HUDEP-2 (cell line): ENCODE data around the gene SERHL2.
"Not testable (repeated sequence)": the region's sequence is repeated elsewhere in the genome, so short reads cannot be mapped to it uniquely, and the experiment has no call there.

Experiments
- DNase-seq, 76 experiments: peaks; one replicate each; lab custom pipeline; 2025; ENCODE audit not compliant: unreplicated experiment in 76 of 76; lab: John Stamatoyannopoulos, UW

Gene SERHL2

DNA sequence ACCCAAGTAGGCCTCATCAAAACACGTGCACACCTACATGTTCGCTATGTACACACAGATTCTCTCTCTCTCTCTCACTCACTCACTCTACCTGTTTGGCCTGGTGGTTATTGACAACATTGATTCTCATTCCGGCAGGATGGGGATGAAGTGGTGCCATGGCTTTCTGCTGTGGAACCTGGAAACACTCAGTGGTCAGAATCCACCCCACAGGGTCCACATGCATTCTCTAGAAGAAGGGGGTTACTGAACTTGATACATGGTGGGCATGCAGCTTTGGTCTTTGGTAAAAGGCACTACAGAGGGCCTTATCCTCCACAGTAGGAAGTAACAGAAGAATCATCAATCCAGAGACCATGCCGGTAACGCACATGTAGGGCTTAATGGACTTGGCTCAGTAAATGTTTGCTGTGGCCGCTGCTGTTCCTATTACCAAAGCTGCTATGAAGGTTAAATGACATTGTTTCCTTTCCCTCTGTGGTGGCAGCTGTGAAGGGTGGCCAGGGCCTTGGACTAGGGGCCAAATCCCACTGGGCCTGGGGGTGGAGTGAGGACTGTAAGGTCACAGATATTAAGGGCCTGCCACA is 48.2 kb downstream of the SERHL2 start:
- DNase-seq = no peak

DNA sequence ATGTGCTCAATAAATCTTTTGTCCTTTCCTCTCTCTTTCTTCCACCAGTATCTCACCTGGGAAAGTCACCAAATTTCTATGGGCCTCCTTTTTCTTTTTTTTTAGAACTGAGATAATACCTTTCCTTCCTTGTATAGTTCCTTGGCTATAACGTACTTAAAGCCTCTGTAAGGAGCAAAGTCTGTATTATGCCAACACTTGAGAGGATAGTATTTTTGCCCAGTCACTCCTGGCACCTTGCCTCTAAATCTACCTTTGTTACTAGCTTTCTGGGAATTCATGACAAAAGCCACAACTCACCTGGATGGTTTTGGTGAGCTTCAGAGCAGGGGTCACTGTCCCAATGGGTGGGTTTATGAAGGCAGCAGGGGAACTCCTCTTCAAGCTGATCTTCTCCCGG is 48.7 kb downstream of the SERHL2 start:
- no peak for DNase-seq

DNA sequence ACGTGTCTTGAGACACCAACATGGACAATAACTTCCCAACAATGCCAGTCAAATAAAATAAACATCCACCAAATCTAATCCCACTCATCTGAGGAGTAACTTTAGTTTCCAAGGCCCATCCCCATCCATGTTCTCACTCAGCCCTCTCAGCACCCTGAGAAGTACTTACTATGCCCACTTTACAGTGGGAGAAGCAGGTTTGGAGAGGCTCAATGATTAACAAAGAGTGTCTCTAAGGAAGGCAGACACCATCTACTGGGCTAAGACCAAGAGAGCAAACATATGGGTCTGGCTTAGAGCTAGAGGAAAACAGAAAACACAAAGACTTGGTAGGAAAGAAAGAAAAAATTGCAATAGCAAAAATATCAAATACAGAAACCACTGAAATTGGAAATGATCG is 49.7 kb downstream of the SERHL2 start:
- no peak for DNase-seq

DNA sequence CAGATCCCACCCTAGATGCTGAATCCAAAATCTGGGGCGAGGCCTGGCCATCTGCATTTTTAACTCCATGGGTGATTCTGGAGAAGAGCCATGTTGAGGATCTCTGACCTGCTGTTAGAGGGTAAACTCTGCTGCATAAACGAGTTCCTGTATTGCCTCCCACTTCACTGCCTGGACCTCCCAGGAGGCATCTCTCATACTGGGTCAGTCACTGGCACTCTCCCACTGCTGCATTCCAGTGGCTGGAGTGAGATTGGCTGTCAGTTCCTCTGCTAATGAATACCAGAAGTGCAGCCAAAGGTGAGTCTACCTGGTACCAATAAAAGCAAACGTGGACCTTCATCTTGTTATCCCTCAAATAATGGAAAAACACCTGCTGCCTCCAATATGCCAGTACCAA is 50.6 kb downstream of the SERHL2 start:
- DNase-seq = no peak

DNA sequence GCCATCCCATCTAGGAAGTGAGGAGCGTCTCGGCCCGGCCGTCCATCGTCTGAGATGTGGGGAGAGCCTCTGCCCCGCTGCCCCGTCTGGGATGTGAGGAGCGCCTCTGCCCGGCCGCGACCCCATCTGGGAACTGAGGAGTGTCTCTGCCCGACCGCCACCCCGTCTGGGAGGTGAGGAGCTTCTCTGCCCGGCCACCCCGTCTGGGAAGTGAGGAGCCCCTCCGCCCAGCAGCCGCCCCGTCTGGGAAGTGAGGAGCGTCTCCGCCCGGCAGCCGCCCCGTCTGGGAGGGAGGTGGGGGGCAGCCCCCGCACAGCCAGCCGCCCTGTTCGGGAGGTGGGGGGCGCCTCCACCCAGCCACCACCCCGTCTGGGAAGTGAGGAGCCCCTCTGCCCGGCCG is 53.9 kb downstream of the SERHL2 start:
- DNase-seq = not testable (repeated sequence)

DNA sequence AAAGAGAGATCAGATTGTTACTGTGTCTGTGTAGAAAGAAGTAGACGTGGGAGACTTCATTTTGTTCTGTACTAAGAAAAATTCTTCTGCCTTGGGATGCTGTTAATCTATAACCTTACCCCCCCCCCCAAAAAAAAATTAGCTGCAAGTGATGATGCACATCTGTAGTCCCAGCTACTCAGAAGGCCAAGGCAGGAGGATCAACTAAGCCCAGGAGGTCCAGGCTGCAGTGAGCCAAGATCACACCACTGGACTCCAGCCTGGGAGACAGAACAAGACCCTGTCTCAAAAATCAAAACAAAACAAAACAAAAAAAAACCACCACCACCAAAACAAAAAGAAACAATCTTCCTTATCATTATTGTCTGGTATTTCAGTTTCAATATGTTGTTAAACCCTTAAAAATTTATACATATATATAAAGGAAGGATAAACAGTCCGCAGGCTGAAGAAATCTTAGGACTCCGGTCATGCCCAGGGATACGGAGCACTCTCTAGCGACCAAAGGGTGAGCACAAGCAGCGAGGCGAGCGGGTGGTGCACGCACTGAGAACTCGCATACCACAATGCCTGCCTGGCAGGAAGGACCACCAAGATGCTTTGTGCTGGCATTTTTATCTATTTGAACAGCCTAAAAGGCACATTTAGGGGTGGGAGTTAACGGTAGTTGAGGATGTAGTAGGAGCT is 54.5 kb downstream of the SERHL2 start:
- peak in 1 of 76 experiments; percentile 2 for DNase-seq

DNA sequence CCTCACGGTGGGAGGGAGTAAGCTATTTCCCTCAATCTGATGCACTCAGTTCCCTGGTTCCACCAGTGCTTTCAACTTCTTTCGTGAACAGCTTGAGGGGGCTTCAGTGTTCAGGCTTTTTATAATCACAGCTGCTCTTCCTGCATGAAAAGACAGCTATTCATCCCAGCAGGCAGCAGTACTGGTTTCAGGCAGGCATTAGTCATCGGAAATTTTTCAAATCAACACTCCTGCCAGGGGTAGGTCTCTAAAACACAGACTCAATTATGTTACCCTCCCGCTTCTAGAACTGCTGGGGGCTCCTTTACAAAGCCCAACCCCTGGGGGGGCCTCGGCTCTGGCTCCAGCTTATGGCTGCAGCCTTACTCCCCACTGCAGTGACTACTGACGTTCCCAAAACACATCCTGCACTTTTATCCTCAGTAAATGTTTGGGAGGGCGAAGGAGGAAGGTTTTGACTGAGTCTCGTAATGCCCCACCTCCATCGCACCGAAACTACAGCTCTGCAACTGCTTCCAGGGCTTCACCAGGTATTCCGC is 55.1 kb downstream of the SERHL2 start:
- DNase-seq = no peak

DNA sequence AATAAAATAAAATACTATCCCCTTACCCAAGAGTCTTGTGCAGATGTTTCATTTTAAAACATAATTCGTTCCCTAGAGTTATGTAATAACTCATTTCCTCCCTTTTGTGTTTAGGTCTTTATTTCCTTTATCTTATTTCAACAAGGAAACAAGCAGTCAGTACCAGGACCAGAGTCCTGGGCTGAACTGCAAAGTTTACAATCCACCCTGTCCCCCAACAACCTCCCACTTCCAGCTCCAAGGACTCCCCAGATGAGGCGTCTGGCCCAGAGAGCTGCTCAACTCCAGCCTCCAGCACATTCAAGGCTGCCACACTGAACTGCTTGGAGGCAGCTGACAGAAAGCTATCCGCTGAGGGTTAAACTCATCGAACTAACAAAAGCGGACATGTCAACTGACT is 56.4 kb downstream of the SERHL2 start:
- no peak for DNase-seq

DNA sequence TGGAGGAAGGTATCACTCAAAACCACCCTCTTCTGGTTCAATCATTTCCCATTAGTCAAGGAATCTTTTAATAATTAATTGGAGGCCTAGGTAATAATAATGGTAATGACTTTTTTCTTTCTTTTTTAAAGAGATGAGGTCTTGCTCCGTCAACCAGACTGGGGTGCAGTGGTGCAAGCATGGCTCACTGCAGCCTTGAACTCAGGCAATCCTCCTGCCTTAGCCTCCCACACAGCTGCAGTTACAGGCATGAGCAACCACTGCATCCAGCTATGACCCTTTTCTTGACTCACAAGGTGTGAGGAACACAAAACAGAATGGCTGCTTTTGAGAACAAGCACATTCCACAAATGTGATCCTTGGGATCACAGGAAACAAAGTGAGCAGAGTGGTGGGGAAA is 57.3 kb downstream of the SERHL2 start:
- DNase-seq = no peak

DNA sequence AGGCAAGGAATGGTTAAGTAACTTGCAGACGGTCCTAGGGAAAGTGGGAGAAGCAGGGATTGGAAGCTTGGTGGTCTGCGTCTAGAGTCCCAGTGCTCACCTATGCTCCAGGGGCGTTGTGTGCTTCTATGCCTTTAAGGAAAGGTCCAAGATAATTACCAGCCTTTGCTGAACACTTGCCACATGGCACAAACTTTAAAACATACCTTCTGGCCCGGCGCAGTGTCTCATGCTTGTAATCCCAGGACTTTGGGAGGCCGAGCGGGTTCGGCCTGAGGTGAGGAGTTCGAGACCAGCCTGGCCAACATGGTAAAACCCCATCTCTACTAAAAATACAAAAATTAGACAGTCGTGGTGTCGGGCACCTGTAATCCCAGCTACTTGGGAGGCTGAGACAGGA is 58.6 kb downstream of the SERHL2 start:
- DNase-seq = no peak

DNA sequence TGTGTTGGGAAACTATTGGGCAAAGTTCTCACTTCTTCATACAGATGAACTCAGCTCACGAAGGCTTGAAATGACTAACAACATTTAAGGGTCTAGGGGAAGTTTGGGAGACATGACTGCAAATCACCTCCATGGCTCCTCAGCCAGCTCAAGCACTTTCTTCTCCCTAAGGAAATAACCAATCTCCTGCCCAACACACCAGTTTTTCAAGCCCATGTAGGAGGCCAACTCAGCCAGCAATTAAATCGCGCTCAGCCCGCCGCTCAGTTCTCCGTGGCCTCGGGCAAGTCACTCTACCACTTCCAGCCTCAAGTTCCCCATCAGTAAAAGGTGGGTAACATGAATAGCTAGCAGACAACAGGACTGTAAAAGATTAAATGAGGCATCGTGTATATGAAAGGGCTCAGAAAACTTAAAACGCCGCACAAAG is 60.1 kb downstream of the SERHL2 start:
- peak in 9 of 76 experiments; percentile 21 to 50 (median 42) for DNase-seq

DNA sequence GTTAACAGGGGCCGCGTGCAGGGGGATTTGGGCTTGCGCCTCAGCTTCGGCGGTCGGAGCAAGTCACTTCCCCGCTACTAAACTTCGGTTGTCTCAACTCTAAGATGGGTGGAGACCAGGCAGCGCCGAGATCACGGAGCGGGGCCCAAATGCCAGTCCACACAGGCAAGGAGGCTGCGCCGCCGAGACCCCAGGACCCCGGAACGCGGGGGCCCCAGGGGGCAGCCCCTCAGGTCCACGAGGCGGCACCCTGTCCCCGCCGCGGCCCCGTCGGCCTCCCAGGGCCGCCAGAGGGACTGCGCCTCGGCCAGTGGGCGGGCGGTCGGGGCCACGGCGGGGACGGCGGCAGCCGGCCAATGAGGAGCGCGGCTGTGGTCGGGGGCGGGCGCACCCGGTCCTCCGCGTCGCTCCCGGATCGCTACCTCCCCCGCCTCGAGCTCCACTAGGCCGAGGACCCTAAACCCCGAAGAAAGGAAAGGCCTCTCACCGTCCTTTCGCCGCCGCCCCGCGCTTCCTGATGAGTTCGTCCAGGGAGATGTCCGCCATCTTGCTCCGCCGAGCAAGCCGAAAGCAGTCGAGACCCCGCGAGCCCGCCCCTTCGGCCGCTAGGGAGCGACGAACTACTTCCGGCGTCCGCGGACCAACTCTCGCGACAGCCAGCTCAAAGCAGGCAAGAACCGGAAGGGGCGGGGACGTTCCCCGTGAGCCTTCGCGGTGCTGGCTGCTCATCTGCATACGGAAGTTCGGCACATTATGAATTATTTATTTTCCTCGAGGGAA is 60.7 kb downstream of the SERHL2 start, which contains the start of gene POLDIP3:
Gene POLDIP3 (minus strand): TSS at position 572 of the 780 bp plus-strand sequence. CDS start 26 bp downstream, at position 546.
- peak; percentile 69 to 98 (median 96) for DNase-seq

DNA sequence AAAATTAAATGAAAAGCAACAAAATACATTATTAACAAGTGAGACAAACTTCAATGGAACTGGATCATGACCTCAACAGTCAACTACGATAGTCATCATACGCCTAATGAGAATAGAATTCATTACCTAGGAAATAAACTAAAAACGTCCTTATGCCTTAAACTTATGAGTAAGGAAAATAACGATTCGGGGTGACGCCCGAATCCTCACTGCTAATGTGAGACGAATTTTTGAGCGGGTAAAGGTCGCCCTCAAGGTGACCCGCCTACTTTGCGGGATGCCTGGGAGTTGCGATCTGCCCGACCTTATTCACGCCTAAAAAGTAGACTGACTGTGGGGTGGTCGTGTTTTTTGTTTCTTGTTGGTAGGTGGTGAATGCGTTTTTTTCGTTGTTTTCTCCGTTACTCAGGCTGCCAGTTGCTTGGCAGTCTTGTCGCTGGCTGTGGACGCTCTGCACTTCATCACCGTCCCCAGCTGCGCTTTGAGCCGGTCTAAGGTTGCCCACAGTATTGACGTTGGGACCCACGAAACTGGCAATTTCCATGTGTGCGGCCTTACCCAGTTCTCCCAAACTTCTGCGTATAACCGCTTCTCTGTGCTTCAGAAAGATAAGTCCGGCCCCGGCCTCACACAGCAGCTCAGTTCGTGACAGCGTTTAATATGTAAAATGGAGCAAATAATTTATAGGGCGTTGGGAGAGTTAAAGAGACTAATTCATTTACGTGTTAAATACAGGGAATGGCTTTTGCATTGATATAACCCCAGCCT is 61.5 kb downstream of the SERHL2 start:
- peak in 75 of 76 experiments; percentile 66 to 98 (median 93) for DNase-seq

DNA sequence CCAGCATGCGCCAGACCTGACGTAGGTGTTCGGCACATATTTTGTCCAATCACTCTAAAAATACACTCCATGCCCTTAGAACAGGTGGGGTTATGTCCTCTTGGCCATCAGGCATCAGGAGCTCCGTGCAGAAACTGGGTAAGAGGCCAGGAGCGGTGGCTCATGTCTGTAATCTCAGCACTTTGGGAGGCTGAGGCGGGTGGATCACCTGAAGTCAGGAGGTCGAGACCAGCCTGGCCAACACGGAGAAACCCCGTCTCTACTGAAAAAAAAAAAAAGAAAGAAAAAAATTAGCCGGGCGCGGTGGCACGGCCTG is 62.1 kb downstream of the SERHL2 start:
- DNase-seq = peak in 1 of 76 experiments; percentile 24

DNA sequence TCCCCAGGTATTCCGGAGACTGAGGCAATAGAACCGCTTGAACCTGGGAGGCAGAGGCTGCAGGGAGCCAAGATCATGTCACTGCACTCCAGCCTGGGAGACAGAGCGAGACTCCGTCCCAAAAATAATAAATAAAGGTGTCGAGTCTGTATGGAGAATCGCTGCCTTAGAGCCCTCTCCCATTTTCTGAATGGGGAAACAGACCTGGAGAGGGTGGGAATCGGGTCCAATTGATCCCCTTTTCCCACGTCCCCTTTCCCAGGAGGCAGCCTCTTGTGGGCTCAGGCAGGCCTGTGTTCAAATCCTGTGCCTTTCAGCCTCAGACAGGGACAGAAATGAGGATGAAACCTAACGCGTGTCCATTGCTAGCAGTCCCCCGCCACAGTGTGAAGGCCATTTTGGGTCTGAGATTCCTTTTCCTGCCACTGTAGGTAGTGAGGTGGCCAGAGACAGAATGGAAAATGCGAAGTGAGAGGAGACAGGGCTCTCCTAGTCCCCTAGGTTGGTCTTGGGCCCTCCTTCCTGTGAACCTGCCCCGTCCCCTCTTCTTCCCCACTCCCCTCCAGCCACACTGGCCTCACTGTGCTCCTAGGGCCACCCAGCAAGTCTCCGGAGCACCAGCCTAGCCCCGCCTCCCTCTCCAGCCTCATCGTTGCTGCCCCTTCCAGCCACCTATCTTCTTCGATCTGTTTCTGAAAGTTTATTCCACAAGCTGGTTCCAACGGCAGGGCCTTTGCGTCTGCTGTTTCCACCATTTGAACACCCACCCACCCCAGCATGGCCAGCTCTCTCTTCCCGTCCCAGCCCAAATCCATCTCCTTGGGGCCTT is 63.6 kb downstream of the SERHL2 start:
- peak in 1 of 76 experiments; percentile 7 for DNase-seq

DNA sequence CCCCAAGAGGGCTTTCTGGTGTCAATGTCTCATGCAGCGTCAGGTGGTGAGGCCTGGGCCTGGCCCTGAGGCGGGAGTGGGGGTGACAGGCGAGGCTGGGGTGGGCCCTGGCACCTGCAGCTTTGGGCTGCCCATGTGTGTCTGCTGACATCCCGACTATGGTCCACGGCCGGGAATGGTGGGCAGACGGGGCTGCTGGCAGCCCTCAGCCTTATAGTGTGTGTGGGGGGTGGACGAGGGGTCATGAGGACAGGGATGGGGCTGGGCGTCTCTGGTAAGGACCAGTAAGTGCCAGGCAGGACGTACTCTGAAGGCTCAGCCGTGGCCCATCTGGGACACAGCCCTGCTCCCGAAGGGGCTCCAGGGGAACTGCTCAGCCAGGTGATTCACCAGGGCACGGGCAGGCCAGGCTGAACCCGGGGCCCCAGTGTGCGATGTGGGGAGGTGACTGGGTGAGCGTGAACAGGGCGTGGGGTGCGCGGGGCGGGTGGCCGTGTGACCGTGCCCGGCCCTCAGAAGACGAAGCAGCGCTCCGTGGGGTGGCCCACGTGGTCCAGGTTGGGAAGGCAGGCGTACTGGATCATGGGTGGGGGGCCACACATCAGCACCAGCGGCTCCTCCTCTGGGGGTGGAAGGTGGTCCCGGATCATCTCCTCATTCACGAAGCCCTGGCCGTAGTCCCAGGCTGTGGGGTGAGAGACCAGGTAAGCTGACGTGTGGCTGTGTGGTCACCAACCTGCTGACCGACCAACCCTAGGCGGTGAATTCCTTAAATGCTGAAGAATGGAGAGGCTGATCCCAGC is 65.7 kb downstream of the SERHL2 start:
- no peak for DNase-seq

DNA sequence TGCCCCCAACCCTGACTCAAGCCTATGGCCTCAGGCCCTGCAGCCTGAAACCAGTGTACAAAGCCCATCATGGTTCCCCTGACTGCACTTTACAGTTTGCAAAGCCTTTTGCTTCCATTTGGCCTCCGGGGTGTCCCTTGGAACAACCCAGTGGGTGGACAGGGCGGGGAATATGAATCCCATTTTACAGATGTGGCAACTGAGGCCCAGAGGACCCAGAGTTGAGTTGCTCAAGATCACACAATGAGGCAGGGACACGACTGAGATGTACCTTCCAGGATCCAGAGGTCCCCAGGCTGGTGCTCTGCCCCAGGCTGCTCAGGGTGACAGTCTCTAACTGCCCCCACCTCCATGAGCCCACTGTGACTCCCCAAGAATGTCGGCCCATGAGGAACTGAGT is 66.3 kb downstream of the SERHL2 start:
- DNase-seq = no peak

DNA sequence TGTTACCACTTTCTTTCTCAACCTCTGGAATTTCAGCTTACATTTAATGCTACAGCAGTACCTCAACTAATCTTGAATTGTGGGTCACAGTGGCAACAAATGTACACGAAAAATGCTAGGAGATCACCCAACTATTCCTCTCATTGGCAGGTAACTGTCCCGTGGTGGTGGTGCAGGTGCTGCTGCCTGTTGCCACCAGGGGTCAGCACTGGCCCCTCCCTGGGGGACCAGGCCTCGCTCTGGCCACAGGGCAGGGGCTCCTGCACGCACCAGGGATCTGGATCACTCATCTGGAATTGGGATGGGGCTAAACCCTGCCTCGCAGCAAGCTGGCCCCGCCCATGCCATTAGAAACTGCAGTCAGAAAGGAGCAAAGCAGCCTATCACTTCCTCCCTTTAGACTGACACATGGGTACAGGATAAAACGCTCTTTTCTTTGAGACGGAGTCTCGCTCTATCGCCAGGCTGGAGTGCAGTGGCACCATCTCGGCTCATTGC is 67.8 kb downstream of the SERHL2 start:
- peak in 52 of 76 experiments; percentile 1 to 65 (median 36) for DNase-seq
